A673 (cell line): ENCODE results near the gene CANX. TPM values are rescaled to one million over a fixed set of nuclear protein-coding genes. Genes with fewer than 3 reads are reported as not detected.

Experiments used
- BruUV-seq: library from RNA; stranded (reverse); fragments of 400-500 nt; replicated peaks from 2 replicates; lab custom pipeline; 2021; lab: Mats Ljungman, UMichigan
- CTCF ChIA-PET: fragments of 300-600 bp; sonication (Branson Sonifier 250); formaldehyde crosslinking; loops from one replicate; lab custom pipeline; 2022; ENCODE audit warnings: antibody characterized with exemption; lab: Charles Lee
- POLR2A ChIA-PET: fragments of 300-600 bp; sonication (Branson Sonifier 250); formaldehyde crosslinking; loops from one replicate; lab custom pipeline; 2022; ENCODE audit warnings: antibody characterized with exemption; ENCODE audit not compliant: low non-redundant PET; lab: Charles Lee
- DNase-seq: peaks from one replicate; pipeline ENCODE4 v3.0.0-alpha.2; 2015; ENCODE audit warnings: low spot score
- H3K27ac ChIP-seq: fragments of 200-600 bp; sonication (generic); 2 replicates; pipeline ENCODE4 v1.5.1; 2016; ENCODE audit warnings: mixed run types, low read depth, mild to moderate bottlenecking, mixed read lengths, antibody characterized with exemption, low read length; ENCODE audit not compliant: poor library complexity, severe bottlenecking
- H3K27me3 ChIP-seq: fragments of 200-600 bp; sonication (generic); replicated peaks from 2 replicates; pipeline ENCODE4 v1.6.1; 2017; ENCODE audit warnings: mixed run types, low read depth, mild to moderate bottlenecking, mixed read lengths, antibody characterized with exemption, low read length; ENCODE audit not compliant: insufficient read depth, poor library complexity
- H3K36me3 ChIP-seq: fragments of 200-600 bp; sonication (generic); 2 replicates; pipeline ENCODE4 v1.6.1; 2016; ENCODE audit warnings: mixed run types, mild to moderate bottlenecking, mixed read lengths, antibody characterized with exemption, low read length; ENCODE audit not compliant: insufficient read depth, poor library complexity, severe bottlenecking
- H3K4me1 ChIP-seq: fragments of 200-600 bp; sonication (generic); 2 replicates; pipeline ENCODE4 v1.6.1; 2017; ENCODE audit warnings: mixed run types, mild to moderate bottlenecking, mixed read lengths, antibody characterized with exemption, low read length; ENCODE audit not compliant: insufficient read depth, poor library complexity, severe bottlenecking
- H3K4me3 ChIP-seq: fragments of 200-600 bp; sonication (generic); 2 replicates; pipeline ENCODE4 v1.5.1; 2016; ENCODE audit warnings: low read depth, mixed run types, mild to moderate bottlenecking, mixed read lengths, low read length; ENCODE audit not compliant: poor library complexity, severe bottlenecking
- H3K9me3 ChIP-seq: fragments of 200-600 bp; sonication (generic); 2 replicates; pipeline ENCODE4 v1.6.1; 2016; ENCODE audit warnings: mixed run types, low read depth, mild to moderate bottlenecking, mixed read lengths, antibody characterized with exemption, low read length; ENCODE audit not compliant: poor library complexity, severe bottlenecking
- CTCF ChIP-seq: fragments of 300-800, 200-600 bp; sonication (generic); conservative IDR thresholded peaks from 2 replicates; pipeline ENCODE4 v1.5.1; 2017; ENCODE audit warnings: low read depth, mild to moderate bottlenecking, antibody characterized with exemption, low read length, moderate library complexity, mixed read lengths
- EZH2 ChIP-seq: fragments of 200-600 bp; sonication (generic); IDR thresholded peaks from 2 replicates; pipeline ENCODE4 v1.6.1; 2017; ENCODE audit warnings: borderline replicate concordance, low read depth, mild to moderate bottlenecking, mixed read lengths, antibody characterized with exemption, low read length; ENCODE audit not compliant: poor library complexity, severe bottlenecking
- intact Hi-C: fragments of 100-400 bp; cut with micrococcal nuclease; formaldehyde crosslinking; loops from one replicate; pipeline ENCODE4 v1.10.0; 2022; ENCODE audit not compliant: unreplicated experiment
- total RNA-seq: library from RNA; stranded (reverse); gene quantifications from 2 replicates; pipeline ENCODE4 v1.2.3, GENCODE V29; 2021

Gene CANX
- total RNA-seq, 1 experiment from 2014 or later = 609 TPM

- H3K9me3 ChIP-seq = no peaks in the 10 kb centered on the region
- ChIA-PET CTCF (interaction anchor here (0.5 kb wide), 1 partner anchor 45 kb away, joined by 4 read pairs; no protein-coding TSS in a partner anchor), POLR2A (no interaction called here)
- no peaks in the 10 kb centered on the region for H3K27me3 ChIP-seq
- peak within 1 kb of the TSS; percentile 97 for H3K27ac ChIP-seq
- peaks cover 10% of the 10 kb centered on the region for H3K4me1 ChIP-seq
- DNase-seq = peak; percentile 99
- no TSS peak for BruUV-seq
- peaks cover 44% of the 10 kb centered on the region for H3K36me3 ChIP-seq
- H3K4me3 ChIP-seq = peak within 1 kb of the TSS; percentile 91
- no peak for TF ChIP-seq EZH2
- TF ChIP-seq CTCF = no peak
- intact Hi-C loops = loop anchor here (1.0 kb wide), 1 partner anchor 109 kb away; the partner anchor contains the start of gene HNRNPH1
Observed at GRCh38 chr5:179732412-179732917, 33.7 kb downstream of the CANX start, which contains the start of gene MAML1. Gene MAML1, plus strand, starts transcription at chr5:179732822. Its CDS starts 291 bp downstream, at chr5:179733113.

DNA sequence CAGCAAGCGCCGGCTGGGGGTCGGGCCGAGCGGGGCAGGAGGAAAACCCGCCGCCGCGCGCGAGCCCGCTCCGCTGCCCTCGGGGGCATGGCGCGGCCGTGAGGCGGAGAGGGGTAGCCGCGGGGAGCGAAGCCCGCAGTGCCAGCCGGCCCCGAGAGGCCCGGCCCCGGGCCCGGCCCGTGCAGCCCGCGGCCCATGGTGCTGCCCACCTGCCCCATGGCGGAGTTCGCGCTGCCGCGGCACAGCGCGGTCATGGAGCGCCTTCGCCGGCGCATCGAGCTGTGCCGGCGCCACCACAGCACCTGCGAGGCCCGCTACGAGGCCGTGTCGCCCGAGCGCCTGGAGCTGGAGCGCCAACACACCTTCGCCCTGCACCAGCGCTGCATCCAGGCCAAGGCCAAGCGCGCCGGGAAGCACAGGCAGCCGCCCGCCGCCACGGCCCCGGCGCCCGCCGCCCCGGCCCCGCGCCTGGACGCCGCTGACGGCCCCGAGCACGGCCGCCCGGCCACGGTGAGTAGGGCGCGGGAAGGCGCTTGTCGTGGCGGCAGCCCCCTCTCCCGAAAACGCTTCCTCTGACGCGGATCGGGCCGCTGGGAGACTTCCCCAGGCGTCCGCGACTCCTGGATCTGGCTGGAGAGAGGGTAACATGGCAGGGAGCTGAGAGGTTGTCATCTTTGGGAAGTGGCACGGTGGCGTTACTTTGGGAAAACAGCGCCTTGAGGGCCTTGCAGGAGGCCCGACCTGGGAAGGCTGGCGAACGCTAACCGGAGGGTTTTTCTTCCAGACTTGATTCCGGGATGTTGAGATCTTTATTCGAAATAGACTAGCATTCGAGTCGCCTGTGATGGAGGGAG, 34.4 kb downstream of the CANX start:
- DNase-seq = peak; percentile 42
- intact Hi-C loops = loop anchor here (1.0 kb wide), 1 partner anchor 110 kb away; the partner anchor contains the start of gene HNRNPH1
- peak overlapping the region; percentile 97 for H3K27ac ChIP-seq
- H3K4me3 ChIP-seq = peak overlapping the region; percentile 91
- TF ChIP-seq EZH2 (no peak), CTCF (no peak)
- no peaks in the 10 kb centered on the region for H3K9me3 ChIP-seq
- ChIA-PET POLR2A (no interaction called here), CTCF (no interaction called here)
- H3K36me3 ChIP-seq = peaks cover 42% of the 10 kb centered on the region
- no peaks in the 10 kb centered on the region for H3K27me3 ChIP-seq
- H3K4me1 ChIP-seq = peaks cover 10% of the 10 kb centered on the region
- no TSS peak for BruUV-seq

GRCh38 chr5:179733772-179734126, 35.0 kb downstream of the CANX start:
- TF ChIP-seq EZH2 (no peak), CTCF (no peak)
- Histone ChIP-seq H3K4me3 (peak overlapping the region; percentile 91), H3K27ac (peak overlapping the region; percentile 97), H3K9me3 (no peaks in the 10 kb centered on the region), H3K4me1 (peaks cover 10% of the 10 kb centered on the region), H3K27me3 (no peaks in the 10 kb centered on the region), H3K36me3 (peaks cover 35% of the 10 kb centered on the region)
- intact Hi-C loops = no loop called here
- POLR2A ChIA-PET = no interaction called here
- no TSS peak for BruUV-seq
- CTCF ChIA-PET = no interaction called here
- no peak for DNase-seq
